CD4-positive, alpha-beta T cell treated with Interleukin-17A for 4 hours (primary cell): ENCODE data around the gene SCLY.

ENCODE experiments used
- DNase-seq: peaks from one replicate; pipeline ENCODE4 v3.0.0-alpha.2; 2020; ENCODE audit warnings: mixed read lengths

SCLY gene

DNA sequence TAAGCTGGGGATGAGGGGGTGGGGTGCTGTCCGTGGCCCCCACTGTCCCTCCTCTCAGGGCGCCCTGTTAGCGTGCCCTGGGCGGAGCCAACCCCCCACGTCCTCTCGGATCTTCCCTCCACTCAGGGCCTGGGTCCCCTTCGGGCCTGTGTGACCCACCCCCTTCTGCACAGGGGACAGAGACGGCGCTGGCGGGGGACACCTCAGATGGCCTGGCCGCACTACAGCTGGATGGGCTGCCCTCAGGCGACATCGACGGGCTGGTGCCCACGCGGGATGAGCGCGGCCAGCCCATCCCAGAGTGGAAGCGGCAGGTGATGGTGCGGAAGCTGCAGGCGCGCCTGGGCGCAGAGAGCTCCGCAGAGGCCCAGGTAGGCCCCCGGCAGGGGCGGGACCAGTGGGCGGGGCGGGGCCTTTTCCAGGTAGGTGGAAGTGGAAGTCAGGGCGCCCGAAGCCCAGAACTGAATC, 67.8 kb downstream of the SCLY start:
- DNase-seq: no peak

DNA sequence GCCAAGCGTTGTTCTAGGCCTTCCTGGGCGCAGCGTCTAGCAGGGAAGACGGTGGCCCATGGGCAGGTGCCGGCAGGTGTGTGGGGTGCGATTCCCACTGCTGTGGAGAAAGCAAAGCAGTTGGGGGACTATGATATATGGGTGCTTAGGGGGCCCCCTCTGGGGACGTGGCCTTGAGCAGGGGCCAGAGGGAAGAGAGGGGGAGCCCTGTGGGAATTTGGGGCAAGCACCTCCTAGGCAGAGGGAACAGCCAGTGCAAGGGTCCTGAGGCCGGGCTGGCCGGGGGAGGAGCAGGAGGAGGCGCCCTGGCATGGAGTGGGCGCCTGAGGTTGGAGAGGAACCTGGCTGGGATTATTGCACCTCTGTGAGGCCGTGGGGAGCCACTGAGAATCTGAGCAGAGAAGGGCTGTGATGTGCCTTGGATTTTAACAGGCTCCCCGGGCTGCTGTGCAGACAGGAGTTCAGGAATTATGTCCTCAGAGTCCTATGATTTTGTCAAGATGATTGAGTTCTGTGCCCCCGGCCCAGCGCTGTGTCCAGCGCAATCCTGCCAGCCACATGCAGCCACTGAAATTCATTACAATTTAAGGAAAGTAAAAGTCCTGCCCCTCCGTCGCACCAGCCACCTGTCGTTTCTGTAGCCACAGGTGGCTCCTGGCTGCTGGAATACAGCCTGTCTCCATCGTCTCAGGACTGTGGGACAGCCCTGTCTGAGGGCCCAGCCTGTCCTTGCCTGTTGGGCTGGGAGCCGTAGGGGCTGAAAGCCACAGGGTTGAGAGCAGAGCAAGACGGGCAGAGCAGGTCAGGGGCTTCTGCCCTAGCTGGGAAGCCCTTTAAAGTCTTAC, 68.6 kb downstream of the SCLY start:
- DNase-seq: no peak

DNA sequence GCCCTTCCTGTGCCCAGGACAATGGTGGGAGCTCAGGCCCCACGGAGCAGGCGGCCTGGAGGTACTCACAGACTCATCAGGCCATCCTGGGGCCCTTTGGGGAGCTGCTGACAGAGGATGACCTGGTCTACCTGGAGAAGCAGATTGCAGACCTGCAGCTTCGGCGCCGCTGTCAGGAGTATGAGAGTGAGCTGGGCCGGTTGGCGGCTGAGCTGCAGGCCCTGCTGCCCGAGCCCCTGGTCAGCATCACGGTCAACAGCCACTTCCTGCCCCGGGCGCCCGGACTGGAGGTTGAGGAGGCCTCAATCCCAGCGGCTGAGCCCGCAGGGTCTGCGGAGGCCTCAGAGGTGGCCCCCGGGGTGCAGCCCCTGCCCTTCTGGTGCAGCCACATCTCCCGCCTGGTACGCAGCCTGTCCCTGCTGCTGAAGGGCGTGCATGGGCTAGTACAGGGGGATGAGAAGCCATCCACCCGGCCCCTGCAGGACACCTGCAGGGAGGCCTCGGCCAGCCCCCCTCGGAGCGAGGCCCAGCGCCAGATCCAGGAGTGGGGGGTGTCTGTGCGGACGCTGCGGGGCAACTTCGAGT, 69.4 kb downstream of the SCLY start:
- DNase-seq: no peak

DNA sequence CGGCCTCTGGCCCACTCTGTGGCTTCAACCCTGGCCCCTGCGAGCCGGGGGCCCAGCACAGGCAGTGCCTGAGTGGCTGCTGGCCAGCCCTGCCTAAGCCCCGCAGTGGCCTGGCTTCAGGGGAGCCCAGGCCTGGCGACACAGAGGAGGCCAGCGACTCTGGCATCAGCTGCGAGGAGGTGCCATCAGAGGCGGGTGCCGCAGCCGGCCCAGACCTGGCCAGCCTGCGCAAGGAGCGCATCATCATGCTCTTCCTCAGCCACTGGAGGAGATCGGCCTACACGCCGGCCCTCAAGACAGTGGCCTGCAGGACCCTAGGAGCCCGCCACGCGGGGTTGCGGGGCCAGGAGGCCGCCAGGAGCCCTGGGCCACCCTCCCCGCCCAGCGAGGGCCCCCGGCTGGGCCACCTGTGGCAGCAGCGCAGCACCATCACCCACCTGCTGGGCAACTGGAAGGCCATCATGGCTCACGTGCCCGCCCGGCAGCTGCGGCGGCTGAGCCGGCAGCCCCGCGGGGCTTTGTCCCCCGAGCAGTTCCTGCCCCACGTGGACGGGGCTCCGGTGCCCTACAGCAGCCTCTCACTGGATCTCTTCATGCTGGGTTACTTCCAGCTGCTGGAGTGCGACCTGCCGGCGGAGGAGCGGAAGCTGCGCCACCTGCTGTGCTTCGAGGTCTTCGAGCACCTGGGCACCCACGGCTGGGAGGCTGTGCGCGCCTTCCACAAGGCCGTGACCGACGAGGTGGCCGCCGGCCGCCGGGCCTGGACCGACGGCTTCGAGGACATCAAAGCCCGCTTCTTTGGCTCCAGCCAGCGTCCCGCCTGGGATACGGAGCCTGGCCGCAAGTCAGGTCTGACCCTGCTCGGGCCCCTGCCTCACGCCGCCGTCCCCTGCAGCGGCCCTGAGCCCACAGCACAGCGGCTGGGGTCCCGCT, 70.2 kb downstream of the SCLY start:
- no peak for DNase-seq

DNA sequence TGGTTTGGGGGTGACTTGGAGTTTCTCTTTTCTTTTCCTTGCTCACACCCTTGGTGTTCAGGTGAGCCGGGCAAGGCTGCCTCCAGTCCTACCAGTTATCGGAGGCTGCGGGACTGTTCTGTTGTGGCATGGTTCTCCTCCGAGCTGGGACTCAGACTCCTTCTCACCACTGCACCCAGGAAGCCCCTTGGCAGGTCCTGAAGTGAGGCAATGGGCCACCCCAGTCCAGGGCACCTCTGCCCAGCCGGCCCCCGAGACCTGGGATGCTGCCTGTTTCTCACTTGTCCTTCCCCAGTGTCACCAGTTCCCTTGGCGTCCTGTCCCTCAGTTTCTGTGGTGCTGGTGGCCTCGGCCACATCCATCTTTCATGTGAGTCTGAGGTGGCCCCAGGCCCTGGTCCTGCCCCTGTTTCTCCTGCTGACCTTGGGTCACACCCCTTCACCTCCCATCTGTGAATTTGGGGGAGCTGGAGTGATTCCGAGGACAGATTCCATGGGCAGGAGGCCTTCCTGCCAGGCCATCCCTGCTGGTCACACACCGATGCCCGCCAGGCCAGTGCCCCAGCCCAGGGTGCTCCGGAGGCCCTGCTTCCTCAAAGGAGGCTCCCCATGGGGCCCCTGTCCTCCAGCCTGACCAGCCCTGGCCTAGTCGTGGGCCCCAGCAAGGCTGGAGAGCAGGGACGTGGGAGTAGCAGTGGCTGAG, 71.1 kb downstream of the SCLY start:
- no peak for DNase-seq

DNA sequence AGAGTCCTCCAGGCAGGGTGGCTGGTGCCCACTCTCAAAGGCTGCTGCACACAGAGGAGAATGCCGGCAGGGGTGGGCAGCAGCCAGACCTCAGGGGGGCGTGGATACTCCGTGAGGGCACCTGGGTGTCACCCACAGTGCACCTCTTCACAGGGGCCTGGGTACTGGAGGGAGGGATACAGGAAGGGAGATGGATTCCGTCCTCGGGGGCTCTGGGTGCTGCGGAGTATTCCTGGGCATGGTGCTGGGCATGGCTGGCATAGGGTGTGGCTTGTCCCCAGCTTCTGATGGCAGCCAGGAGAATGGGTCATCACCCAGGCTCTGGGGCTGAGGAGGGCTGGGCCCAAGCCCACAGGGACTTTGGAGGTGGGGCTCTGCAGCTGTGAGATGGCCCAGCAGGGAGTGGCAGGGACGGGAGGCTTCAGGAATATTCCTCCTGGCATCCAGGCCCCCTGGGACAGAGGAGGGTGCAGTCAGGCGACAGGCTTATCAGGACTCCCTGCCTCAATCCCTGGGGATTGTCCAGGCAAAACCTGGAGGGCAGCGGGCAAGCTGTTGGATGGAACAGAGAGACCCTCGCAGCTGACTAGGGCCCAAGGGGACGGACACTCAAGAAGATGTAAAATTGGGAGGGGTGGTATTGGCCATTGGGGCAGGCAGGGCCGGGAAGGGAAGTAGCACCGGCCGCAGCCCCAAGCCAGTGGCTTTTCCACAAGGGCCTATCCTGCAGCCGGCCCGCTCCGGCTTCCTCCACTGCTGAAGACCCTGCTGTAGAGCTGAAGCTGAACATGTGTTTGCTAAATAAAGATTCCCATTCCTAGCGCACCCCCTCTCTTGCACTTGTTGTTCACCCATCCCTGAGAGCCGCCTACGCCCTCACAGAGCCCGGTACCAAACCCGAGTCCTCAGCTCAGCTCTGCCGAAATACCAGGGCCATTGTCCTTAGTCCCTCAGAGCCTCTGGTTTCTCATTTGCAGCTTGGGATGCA, 72.0 kb downstream of the SCLY start:
- DNase-seq: no peak

DNA sequence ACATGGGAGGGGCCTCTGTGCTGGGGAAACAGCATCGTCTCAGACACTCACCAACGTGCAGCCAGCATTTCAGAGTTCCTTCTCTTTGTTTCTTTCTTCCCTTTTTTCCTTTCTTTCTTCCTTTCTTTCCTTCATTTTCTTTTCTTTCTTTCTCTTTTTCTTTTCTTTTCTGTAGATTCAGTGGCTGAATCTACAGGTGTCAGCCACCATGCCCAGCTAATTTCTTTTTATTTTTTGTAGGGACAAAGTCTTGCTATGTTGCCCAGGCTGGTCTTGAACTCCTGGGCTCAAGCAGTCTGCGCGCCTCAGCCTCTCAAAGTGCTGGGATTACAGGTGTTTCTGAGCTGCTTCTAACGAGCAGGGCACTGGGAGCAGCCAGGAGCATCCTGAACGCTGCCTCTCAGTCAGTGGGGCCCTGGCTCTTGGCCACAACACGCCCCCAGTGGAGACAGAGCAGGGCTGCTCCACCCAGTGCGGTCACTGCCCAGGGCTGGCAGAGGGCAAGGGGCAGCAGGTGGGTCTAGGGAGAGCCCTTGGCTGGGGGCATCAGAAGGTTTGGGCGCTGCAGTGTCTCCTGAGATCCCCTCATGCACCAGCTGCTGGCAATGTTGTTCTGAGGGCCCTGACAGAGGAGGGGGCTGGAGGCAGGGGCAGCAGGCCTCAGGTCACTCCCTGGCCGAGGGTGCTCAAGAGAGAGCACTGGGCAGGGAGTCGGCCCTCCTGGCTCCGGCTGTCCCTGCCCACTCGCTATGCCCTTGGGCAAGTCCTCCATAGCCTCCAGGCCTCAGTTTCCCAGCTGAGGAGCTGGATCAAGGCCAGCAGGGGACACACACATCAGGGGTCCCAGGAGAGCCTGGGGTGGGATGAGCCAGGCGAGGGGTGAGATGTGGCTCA, 72.9 kb downstream of the SCLY start:
- DNase-seq: no peak

DNA sequence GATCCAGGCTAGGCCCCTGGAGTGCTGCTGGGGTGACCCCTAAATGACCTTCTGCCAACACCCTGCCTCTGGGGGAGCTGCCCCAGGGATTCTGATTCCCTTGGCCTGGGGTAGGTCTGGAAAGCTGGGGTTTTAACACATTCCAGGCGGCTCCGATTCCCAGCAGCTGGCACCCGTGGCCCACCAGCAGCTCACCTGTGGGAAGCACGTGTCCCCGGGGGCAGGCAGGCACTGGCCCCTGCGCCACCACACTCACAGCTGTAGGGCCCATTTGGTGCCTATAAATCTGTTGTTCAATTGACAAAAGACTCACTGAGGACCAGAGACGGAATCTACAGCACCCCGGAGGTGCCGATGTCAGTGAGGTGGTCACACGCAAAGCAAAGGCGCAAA, 73.6 kb downstream of the SCLY start:
- DNase-seq: no peak

DNA sequence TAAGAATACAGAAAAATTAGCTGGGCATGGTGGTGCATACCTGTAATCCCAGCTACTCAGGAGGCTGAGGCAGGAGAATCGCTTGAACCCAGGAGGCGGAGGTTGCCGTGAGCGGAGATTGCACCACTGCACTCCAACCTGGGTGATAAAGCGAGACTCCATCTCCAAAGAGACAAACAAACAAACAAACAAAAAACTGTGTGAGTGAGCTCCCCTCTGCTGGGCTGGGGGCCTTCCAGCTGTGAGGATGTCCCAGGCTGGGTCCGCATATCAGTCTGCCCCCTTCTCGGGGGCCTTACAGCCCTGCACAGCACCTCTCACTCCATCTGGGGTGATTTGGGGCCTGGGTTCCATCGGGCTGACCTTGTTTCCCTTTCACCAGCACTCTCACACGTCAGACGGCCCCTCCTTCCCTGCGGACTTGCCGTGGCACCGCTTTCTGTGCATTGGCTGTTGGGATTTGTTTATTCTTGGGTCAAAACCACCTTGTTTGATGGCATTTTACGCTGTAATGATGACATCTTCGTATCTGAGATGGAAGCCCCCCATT, 74.9 kb downstream of the SCLY start:
- no peak for DNase-seq

DNA sequence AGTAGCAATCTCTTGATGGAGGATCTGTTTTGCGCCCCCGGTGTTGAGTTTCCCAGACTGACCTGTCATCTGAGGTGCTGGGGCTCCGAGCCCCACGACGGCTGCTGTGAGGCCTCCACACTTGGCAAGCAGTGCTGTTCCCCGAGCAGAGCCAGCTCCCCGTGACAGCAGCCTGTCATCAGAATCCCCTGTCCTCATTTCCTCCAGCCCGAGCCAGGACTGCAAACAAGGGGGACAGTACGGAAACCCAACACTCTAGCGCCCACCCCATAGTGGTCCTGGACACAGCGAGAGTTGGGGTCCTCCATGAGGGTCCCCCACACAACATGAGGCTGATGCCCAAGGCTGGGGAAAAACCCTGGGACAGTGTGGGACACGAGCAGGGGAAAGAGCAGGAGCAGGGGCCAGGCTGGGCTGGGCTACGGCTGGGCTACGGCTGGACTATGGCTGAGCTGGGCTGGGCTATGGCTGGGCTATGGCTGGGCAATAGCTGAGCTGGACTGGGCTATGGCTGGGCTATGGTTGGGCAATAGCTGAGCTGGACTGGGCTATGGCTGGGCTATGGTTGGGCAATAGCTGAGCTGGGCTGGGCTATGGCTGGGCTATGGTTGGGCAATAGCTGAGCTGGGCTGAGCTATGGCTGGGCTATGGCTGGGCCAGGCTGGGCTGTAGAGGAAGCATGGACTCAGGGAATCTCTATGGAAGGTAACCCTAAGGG, 76.2 kb downstream of the SCLY start:
- no peak for DNase-seq

DNA sequence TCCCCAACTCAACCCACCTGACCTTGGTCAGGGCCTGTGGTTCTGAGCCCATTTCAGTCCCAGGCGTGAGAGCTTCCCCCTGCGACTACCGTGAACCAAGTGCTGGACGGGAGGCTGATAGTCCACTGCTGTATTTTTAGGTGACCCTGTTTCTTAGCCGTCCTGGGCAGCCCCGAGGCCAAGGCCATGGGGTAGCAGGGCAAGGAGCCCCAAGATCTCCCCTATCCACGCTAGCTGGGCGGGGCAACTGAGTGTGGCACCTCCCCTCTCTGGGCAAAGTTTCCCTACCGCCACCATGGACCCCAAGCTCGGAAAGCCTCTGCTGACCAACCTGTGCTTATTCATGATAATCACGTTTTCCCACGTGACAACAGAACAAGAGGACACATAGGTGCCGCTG, 77.1 kb downstream of the SCLY start:
- DNase-seq: no peak

DNA sequence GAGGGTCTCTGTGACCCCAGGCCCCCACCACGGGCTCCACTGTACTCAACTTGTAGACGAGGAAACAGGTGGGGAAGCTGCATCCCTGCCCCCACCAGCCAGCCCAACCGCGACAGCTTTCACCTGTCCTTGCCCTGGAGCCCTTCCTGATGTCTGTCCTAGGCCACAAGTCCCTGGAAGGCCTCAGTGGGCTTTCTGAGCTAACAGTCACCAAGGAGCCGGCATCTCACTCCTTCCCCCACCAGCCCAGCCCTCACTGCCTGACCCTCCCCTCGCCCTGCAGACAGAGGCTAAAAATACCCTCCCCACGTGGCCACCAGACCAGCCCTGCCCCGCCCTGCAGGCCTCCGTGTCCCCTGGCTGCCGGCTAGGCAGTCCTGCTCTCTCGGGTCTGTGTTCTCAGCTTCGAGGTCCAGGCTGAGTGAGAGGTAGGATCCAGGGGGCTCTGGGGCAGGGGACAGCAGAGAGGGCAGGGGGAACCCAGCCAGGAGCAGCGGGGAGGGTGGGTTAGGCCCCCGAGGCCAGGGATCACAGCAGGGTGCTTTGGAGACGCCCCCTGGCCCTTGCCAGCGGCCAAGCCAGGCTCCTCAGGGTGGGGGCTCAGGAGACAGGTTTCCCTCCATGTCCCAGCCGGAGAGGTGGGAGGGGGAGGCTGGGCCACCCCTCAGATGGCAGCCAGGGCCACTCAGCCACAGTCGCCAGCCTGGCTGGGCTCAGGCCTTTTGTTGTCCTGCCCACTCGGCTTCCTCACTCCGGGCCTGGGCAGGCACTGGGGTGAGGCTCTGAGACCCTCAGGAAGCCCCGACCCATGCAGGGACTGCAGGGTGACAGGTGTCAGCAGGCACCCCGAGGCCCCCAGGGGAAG, 77.8 kb downstream of the SCLY start, which contains the start of gene KLHL30:
Gene KLHL30 (plus strand): TSS at position 338 of the 865 bp plus-strand sequence. CDS start 2,087 bp downstream, outside the sequence.
- no peak for DNase-seq

DNA sequence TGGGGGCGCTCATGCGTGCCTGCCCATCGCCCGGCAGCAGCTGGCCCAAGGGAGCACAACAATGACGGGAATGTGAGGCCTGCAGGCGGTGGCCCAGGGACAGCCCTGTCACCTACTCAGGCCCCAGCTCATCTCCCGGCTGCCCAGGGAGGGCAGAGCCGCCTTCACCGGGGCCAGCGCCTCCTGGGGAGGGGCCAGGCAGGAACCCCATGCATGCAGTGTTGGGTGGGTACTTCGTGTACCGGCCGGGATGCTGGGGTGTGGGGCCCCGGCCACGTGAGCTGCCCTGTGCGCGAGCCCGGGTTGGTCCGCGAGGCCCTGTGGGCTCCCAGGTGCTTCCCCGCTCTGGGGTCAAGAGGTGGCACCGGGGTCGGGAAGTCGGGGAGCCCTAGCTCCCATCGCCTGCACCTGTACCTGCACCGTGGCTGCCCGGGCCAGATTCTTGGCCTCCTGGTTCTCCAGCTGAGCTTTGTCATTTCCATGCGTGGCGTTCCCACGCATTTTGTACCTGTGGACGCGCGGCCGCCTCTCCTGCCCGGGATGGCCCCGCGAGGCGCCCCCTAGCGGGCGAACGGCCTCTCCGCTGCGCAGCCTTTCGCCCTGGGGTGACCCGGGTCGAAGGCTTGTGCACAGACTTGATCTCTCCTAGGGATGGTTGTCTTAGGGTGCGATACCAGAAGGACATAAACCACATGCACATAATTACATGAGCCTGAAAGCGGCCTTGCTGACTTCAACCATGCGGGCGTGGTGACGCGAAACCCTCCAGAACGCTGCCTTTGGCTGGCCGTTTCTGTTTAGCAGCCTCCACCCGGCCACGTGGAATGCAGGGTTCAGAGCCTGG, 78.6 kb downstream of the SCLY start:
- peak; percentile 47 for DNase-seq

DNA sequence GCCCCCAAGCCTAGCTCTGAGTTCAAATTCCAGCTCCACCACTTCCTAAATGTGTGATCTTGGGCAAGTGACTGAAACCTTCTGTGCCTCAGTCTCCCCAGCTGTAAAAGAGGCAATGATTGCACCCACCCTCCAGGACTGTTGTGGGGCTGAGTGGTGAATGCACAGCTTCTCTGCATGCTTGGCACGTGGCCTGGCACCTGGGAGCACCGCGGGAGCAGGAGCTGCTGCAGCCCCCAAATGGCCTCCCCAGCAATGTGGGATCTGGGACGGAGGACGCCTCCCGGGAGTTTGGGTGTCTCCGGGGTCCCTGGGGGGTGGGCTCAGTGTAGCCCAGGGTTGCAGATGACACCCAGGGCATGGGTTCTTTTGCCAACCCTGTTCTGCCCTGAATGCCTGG, 79.2 kb downstream of the SCLY start:
- DNase-seq: no peak

DNA sequence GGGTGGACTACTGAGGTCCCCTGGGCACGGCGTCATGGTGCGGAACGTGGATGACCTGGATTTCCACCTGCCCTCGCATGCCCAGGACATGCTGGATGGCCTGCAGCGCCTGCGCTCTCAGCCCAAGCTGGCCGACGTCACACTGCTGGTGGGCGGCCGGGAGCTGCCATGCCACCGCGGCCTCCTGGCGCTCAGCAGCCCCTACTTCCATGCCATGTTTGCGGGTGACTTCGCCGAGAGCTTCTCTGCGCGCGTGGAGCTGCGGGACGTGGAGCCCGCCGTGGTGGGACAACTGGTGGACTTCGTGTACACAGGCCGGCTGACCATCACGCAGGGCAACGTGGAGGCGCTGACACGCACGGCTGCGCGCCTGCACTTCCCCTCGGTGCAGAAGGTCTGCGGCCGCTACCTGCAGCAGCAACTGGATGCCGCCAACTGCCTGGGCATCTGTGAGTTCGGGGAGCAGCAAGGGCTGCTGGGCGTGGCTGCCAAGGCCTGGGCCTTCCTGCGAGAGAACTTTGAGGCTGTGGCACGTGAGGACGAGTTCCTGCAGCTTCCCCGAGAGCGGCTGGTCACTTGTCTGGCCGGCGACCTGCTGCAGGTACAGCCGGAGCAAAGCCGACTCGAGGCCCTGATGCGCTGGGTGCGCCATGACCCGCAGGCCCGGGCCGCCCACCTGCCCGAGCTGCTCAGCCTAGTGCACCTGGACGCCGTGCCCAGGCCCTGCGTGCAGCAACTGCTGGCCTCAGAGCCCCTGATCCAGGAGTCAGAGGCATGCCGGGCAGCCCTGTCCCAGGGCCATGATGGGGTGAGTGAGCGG, 80.1 kb downstream of the SCLY start:
- no peak for DNase-seq
